Measurements from ENCODE around the gene CYP27A1.

- TF ChIP-seq CTCF (IDR thresholded peaks at IDR 0.05) = no peak
- no peak for TF ChIP-seq POLR2A (IDR thresholded peaks at IDR 0.05)
Observed at GRCh38 chr2:218755198-218755566, 26.8 kb upstream of the CYP27A1 start.
